OCI-M1 (cell line): ENCODE data around the gene DNAJC28.
A peak's percentile ranks its signal among the peaks of the same experiment; 100 is the strongest.
"Not testable (repeated sequence)": the region's sequence is repeated elsewhere in the genome, so short reads cannot be mapped to it uniquely, and the experiment has no call there.

Experiments
- DNase-seq: peaks from one replicate; lab custom pipeline; 2025; lab: John Stamatoyannopoulos, UW

DNAJC28 gene

GRCh38 chr21:33491373-33492102, at the start of gene DNAJC28:
Gene DNAJC28 (minus strand): TSS chr21:33491716. CDS start chr21:33489393, 2,323 bp downstream.
- DNase-seq, result peak; percentile 97

- peak; percentile 75 for DNase-seq
These were observed 49.7 kb upstream of the DNAJC28 start for GRCh38 chr21:33541105-33541711.

GRCh38 chr21:33540711-33541104, 49.2 kb upstream of the DNAJC28 start:
- no peak for DNase-seq

- no peak for DNase-seq
These were observed 48.1 kb upstream of the DNAJC28 start for GRCh38 chr21:33539616-33540015.

- DNase-seq, result no peak
These were observed 45.7 kb upstream of the DNAJC28 start for GRCh38 chr21:33537212-33537611.

- no peak for DNase-seq
These were observed 39.5 kb upstream of the DNAJC28 start for GRCh38 chr21:33531007-33531406.

- DNase-seq, result no peak
These were observed 31.4 kb upstream of the DNAJC28 start for GRCh38 chr21:33522953-33523349.

- no peak for DNase-seq
These were observed 30.9 kb upstream of the DNAJC28 start for GRCh38 chr21:33522297-33522952.

GRCh38 chr21:33518899-33519298, 27.4 kb upstream of the DNAJC28 start:
- no peak for DNase-seq

GRCh38 chr21:33514229-33514628, 22.7 kb upstream of the DNAJC28 start:
- peak; percentile 20 for DNase-seq

GRCh38 chr21:33512481-33512880, 21.0 kb upstream of the DNAJC28 start:
- DNase-seq, result no peak

- no peak for DNase-seq
These were observed 20.1 kb upstream of the DNAJC28 start for GRCh38 chr21:33511639-33512038.

- no peak for DNase-seq
These were observed 19.3 kb upstream of the DNAJC28 start for GRCh38 chr21:33510826-33511225.

GRCh38 chr21:33507003-33507402, 15.5 kb upstream of the DNAJC28 start:
- DNase-seq, result not testable (repeated sequence)

- no peak for DNase-seq
These were observed 14.3 kb upstream of the DNAJC28 start for GRCh38 chr21:33505833-33506232.

- DNase-seq, result no peak
These were observed 4.8 kb upstream of the DNAJC28 start for GRCh38 chr21:33496345-33496744.

- DNase-seq, result no peak
These were observed 4.2 kb upstream of the DNAJC28 start for GRCh38 chr21:33495743-33496142.

GRCh38 chr21:33493756-33494155, 2.2 kb upstream of the DNAJC28 start:
- DNase-seq, result no peak

GRCh38 chr21:33492571-33492970, 1.1 kb upstream of the DNAJC28 start:
- DNase-seq, result peak; percentile 29

- peak; percentile 79 for DNase-seq
These were observed 534 bp downstream of the DNAJC28 start for GRCh38 chr21:33490991-33491372.

GRCh38 chr21:33488936-33489335, 2.6 kb downstream of the DNAJC28 start:
- DNase-seq, result no peak

GRCh38 chr21:33487996-33488395, 3.5 kb downstream of the DNAJC28 start:
- DNase-seq, result no peak

- DNase-seq, result no peak
These were observed 10.1 kb downstream of the DNAJC28 start for GRCh38 chr21:33481314-33481943.
